ENCODE measurements around the gene TNPO3. TPM values are rescaled to one million over a fixed set of nuclear protein-coding genes. Genes with fewer than 3 reads are reported as not detected.
"Not testable (repeated sequence)": the region's sequence is repeated elsewhere in the genome, so short reads cannot be mapped to it uniquely, and the experiment has no call there.

The TNPO3 gene
- total RNA-seq, 1 donor from 2014 or later = 59.4 TPM

DNA sequence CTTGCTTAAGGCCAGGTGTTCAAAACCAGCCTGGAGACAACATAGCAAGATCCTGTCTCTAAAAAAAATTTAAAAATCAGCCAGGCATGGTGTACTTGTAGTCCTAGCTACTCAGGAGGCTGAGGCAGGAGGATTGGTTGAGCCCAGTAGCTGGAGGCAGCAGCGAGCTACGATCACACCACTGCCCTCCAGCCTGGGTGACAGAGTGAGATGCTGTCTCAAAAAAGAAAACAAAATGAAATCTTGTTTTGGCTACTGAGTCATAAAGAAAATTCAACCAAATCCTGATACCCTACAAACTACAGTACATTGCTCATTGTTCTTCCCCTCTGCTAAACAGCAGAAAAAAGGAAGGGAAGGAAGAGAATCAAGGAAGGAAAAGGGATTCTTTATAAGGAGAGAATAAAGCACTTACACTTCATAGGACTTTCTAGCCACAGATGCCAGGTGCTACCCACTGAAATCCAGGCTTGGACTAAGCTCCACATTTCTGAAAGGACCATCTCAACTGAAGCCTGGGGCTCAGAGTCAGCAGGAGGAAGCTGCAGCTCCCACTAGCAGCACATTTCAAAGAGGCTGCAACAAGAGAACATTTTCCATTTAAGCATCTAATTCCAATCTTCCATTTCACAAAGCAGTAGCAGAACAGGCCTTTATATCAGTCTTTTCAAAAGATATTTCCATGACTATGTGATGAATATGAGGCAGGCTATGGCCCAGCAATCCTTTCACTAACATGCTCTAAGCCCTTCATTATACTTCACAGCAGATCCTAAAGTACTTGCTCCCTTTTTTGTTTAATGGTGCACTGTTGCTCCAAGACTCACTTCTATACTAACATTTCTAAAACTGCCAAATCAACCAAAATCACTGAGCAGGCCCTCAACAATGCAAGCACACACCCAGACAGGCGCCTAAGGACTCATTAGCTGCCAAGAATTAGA is 13.5 kb downstream of the TNPO3 start:
- H3K36me3 ChIP-seq = peaks cover 11 to 31% of the 10 kb centered on the region in 2 donors
- no peaks in the 10 kb centered on the region for H3K27me3 ChIP-seq
- no peak for DNase-seq (ENCODE audit: low spot score in 2 of 2)
- H3K9me3 ChIP-seq = no peaks in the 10 kb centered on the region
- no peak overlapping the region for H3K27ac ChIP-seq
- peaks cover 0 to 23% of the 10 kb centered on the region in 2 donors for H3K4me1 ChIP-seq
- TF ChIP-seq, protein P1, sequence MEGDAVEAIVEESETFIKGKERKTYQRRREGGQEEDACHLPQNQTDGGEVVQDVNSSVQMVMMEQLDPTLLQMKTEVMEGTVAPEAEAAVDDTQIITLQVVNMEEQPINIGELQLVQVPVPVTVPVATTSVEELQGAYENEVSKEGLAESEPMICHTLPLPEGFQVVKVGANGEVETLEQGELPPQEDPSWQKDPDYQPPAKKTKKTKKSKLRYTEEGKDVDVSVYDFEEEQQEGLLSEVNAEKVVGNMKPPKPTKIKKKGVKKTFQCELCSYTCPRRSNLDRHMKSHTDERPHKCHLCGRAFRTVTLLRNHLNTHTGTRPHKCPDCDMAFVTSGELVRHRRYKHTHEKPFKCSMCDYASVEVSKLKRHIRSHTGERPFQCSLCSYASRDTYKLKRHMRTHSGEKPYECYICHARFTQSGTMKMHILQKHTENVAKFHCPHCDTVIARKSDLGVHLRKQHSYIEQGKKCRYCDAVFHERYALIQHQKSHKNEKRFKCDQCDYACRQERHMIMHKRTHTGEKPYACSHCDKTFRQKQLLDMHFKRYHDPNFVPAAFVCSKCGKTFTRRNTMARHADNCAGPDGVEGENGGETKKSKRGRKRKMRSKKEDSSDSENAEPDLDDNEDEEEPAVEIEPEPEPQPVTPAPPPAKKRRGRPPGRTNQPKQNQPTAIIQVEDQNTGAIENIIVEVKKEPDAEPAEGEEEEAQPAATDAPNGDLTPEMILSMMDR (IDR thresholded peaks at IDR 0.05) = no peak
- intact Hi-C loops (cut with DNase I) = no loop called here
- H3K4me3 ChIP-seq = no peak overlapping the region

DNA sequence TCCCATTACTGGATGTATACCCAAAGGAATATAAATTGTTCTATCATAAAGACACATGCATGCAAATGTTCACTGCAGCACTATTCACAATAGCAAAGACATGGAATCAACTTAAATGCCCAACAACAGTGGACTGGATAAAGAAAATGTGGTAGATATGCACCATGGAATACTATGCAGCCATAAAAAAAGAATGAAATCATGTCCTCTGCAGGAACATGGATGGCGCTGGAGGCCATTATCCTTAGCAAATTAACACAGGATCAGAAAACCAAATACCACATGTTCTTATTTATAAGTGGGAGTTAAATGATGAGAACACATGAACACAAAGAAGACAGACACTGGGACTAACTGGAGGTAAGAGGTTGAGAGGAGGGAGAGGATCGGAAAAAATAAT is 16.4 kb downstream of the TNPO3 start:
- H3K27ac ChIP-seq; H3K4me1 ChIP-seq; H3K27me3 ChIP-seq; H3K9me3 ChIP-seq; intact Hi-C loops (cut with DNase I); DNase-seq (ENCODE audit: low spot score in 2 of 2); H3K4me3 ChIP-seq: not testable (repeated sequence)
- H3K36me3 ChIP-seq = peaks cover 14 to 39% of the 10 kb centered on the region in 2 donors

DNA sequence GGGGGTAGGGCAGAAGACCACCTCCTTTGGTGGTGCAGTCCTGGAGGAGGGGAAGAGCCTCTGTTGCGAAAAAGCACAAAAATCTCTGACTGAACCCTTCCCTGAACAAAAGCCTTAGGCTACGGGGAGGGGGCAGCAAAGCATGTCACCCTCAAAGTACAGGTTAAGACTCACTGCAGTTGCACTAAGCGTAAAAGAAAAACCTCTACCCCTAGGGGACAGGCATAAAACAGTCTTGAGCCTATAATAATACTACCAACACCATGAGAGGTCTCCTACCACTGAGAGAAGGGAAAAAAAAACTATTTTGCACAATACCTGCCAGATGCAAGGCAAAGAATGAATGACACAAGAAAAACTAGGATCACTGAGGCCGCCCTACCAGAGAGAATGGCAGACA is 17.3 kb downstream of the TNPO3 start:
- Histone ChIP-seq H3K27ac (no peak overlapping the region), H3K4me1 (peaks cover 0 to 5% of the 10 kb centered on the region in 2 donors), H3K27me3 (no peaks in the 10 kb centered on the region), H3K4me3 (no peak overlapping the region), H3K9me3 (no peaks in the 10 kb centered on the region), H3K36me3 (peaks cover 14 to 39% of the 10 kb centered on the region in 2 donors)
- no peak for DNase-seq (ENCODE audit: low spot score in 2 of 2)
- TF ChIP-seq, protein P1 (IDR thresholded peaks at IDR 0.05) = no peak
- intact Hi-C loops (cut with DNase I) = no loop called here

DNA sequence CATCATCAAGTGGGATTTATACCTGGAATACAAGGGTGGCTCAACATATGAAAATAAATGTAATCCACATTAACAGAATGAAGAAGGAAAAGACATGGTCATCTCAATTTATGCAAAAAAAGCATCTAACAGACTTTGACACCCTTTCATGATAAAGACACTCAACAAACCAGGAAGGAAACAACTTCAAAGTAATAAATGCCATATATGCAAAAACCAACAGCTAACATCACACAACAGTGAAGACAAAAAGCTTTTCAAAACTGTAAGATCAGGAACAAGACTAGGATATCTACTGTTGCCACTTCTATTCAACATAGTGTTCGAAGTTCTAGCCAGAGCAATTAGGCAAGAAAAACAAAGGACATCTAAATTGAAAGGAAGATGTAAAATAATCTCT is 22.9 kb downstream of the TNPO3 start:
- H3K27me3 ChIP-seq = no peaks in the 10 kb centered on the region
- TF ChIP-seq, protein P1 (IDR thresholded peaks at IDR 0.05) = no peak
- DNase-seq (ENCODE audit: low spot score in 2 of 2) = no peak
- H3K4me3 ChIP-seq = no peak overlapping the region
- no peak overlapping the region for H3K27ac ChIP-seq
- intact Hi-C loops (cut with DNase I) = no loop called here
- H3K9me3 ChIP-seq = no peaks in the 10 kb centered on the region
- H3K4me1 ChIP-seq = no peaks in the 10 kb centered on the region
- H3K36me3 ChIP-seq = peaks cover 4 to 29% of the 10 kb centered on the region in 2 donors

DNA sequence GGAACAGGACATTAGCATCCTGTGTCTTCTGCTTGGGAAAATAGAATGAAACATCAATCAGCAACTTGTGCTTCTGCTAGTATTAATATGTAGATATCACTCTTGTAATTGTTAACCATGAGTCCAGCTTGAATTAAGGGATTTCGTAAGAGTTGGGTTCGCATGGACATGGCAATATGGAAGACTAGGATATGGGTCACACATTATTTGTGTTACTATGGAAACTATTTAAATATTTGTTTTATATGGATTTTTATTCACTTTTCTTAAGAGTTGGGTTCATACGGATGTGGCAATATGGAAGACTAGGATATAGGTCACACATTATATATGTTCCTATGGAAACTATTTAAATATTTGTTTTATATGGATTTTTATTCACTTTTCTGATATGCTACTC is 24.5 kb downstream of the TNPO3 start:
- no peaks in the 10 kb centered on the region for H3K9me3 ChIP-seq
- DNase-seq (ENCODE audit: low spot score in 2 of 2) = no peak
- TF ChIP-seq, protein P1 (IDR thresholded peaks at IDR 0.05) = no peak
- H3K4me3 ChIP-seq = no peak overlapping the region
- intact Hi-C loops (cut with DNase I) = no loop called here
- no peak overlapping the region for H3K27ac ChIP-seq
- no peaks in the 10 kb centered on the region for H3K27me3 ChIP-seq
- peaks cover 4 to 25% of the 10 kb centered on the region in 2 donors for H3K36me3 ChIP-seq
- no peaks in the 10 kb centered on the region for H3K4me1 ChIP-seq

DNA sequence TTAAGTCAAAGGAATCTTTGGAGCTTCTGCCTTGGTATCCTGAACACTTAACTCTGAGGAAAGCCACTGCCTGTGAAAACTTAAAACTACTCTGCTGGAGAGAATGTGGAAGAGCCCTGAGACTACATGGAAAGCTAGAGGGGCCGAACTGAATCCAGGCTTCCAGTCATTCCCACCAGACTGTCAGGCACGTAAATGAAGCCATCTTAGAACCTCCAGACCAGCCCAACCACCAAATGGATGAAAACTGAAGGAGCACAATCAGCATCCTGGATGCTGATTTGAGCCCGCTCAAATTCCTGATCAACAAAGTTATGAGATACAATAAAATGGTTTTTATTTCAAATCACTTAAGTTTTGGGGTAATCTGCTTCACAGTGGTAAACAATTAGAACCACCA is 30.8 kb downstream of the TNPO3 start:
- Histone ChIP-seq H3K27ac (no peak overlapping the region), H3K9me3 (no peaks in the 10 kb centered on the region), H3K4me1 (no peaks in the 10 kb centered on the region), H3K4me3 (no peak overlapping the region), H3K36me3 (peaks cover 0 to 6% of the 10 kb centered on the region in 2 donors), H3K27me3 (no peaks in the 10 kb centered on the region)
- no peak for DNase-seq (ENCODE audit: low spot score in 2 of 2)
- TF ChIP-seq, protein P1 (IDR thresholded peaks at IDR 0.05) = no peak
- intact Hi-C loops (cut with DNase I) = no loop called here

All from ascending aorta (tissue), 2 donors.